HG03025 (cell line): ENCODE measurements around the gene DVL2.
A peak's percentile ranks its signal among the peaks of the same experiment; 100 is the strongest.
"Not testable (repeated sequence)": the region's sequence is repeated elsewhere in the genome, so short reads cannot be mapped to it uniquely, and the experiment has no call there.

Source experiments
- ATAC-seq: cut with Tn5 transposase; IDR thresholded peaks from one replicate; pipeline ENCODE4 v1.9.1; 2021; ENCODE audit warnings: mild to moderate bottlenecking, moderate library complexity; ENCODE audit not compliant: unreplicated experiment, low FRiP score

The DVL2 gene

GRCh38 chr17:7207120-7208001 is 27.0 kb downstream of the DVL2 start:
- ATAC-seq: no peak

DNA sequence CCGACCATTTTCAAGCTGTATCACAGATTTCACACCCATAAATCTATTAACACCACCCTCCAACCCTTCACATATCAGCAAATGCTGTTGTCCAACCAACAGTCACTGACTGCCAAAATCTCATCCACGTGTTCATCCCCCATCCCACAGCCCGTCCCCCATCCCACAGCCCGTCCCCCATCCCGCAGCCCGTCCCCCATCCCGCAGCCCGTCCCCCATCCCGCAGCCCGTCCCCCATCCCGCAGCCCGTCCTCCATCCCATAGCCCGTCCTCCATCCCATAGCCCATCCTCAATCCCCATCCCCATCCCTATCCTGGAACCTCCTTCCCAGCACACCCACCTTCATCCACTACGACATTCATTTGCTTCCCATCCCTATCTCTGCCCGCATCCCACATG is 28.8 kb downstream of the DVL2 start:
- ATAC-seq: no peak

- ATAC-seq: peak; percentile 64
These were observed 29.4 kb downstream of the DVL2 start for GRCh38 chr17:7204828-7205461.

- no peak for ATAC-seq
These were observed 30.0 kb downstream of the DVL2 start for GRCh38 chr17:7204336-7204735.

DNA sequence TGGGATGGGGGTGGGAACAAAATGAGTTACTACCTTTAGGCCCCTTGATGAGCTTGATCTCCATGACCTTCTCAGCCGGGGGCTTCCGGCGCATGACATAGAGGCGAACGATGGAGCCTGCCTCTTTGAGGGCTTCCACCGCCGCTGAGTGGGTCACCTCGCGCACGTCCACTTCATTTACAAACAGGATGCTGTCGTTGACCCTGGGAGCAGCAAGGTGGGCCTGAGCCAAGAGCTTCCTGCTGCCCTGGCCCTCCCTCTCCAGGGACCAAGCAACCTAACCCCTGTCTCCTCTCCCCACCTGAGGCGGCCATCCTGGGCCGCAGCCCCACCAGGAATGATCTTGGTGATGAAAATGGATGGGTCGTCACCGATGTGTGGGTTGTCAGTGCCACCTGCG is 30.9 kb downstream of the DVL2 start:
- ATAC-seq: no peak

GRCh38 chr17:7196651-7197401 is 37.5 kb downstream of the DVL2 start:
- no peak for ATAC-seq

GRCh38 chr17:7195971-7196370 is 38.3 kb downstream of the DVL2 start:
- ATAC-seq: no peak

DNA sequence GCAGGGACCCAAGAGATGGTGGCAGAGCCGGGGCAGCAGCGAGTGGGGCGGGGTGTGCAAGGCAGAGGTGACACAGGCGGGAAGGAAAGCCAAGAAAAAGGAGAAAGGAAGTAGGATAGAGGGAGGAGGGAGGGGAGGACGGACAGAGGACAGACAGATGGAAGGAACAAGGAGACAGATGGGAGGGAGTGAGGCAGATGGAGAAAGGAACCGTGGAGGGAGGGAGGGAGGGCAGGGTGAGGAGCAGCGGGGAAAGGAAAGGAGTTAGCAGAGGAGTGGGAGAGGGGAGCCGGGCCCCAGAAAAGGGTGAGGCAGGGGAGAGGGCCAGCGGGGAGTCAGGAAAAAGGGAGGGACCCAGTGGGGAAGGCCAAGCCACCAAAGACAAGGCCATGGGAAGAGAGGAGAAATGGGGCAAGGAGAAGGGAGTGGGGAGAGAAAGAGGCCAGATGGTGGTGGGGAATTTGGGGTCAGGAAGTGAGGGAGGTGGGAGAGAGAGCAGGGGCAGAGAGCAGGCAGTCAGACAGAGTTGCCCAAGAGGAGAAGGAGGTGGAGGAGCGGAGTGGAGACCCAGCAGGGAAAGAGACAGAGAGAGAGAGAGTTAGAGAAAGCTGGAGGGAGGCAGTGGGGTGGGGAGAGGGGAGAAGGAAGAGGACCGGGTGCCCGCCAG is 41.9 kb downstream of the DVL2 start:
- no peak for ATAC-seq

- ATAC-seq: no peak
These were observed 42.6 kb downstream of the DVL2 start for GRCh38 chr17:7191571-7192270.

GRCh38 chr17:7191069-7191468 is 43.2 kb downstream of the DVL2 start:
- no peak for ATAC-seq

- no peak for ATAC-seq
These were observed 43.9 kb downstream of the DVL2 start for GRCh38 chr17:7190276-7190917.

DNA sequence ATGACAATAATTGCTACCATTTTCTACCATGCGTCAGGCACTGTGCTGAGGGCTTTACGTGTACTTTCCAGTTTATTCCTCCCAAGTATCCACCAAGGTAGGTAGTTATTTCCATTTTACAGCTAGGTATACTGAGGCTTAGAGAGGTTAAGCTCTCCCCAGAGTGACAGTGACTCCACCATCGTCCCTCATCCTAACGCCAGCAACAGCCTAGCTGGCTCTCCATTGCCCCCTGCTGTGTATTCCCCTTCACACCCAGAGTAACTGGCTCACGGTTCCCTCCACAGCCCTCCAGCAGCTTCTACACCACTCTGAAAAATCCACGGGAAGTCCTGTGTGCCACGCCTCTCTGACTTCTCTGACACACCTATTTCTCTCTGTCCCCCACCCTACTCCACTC is 48.1 kb downstream of the DVL2 start:
- ATAC-seq: no peak

- ATAC-seq: no peak
These were observed 49.7 kb downstream of the DVL2 start for GRCh38 chr17:7184647-7185046.

DNA sequence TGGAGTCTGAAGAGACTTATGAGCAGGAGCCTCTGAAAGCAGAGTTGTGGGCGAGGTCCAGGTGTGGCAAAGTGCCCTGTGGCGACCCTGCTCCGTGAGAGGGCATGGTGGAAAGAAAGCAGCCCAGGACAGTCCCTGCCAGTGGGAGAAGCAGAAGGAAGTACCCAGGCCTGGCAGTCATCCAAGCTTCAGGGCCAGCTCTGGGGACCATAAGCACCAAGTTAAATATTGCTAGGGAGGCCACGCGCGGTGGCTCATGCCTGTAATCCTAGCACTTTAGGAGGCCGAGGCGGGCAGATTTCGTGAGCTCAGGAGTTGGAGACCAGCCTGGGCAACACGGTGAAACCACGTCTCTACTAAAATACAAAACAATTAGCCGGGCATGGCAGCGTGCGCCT is 50.2 kb downstream of the DVL2 start:
- ATAC-seq: no peak

- ATAC-seq: no peak
These were observed 50.8 kb downstream of the DVL2 start for GRCh38 chr17:7183433-7184090.

- ATAC-seq: not testable (repeated sequence)
These were observed 52.2 kb downstream of the DVL2 start for GRCh38 chr17:7182101-7182500.

DNA sequence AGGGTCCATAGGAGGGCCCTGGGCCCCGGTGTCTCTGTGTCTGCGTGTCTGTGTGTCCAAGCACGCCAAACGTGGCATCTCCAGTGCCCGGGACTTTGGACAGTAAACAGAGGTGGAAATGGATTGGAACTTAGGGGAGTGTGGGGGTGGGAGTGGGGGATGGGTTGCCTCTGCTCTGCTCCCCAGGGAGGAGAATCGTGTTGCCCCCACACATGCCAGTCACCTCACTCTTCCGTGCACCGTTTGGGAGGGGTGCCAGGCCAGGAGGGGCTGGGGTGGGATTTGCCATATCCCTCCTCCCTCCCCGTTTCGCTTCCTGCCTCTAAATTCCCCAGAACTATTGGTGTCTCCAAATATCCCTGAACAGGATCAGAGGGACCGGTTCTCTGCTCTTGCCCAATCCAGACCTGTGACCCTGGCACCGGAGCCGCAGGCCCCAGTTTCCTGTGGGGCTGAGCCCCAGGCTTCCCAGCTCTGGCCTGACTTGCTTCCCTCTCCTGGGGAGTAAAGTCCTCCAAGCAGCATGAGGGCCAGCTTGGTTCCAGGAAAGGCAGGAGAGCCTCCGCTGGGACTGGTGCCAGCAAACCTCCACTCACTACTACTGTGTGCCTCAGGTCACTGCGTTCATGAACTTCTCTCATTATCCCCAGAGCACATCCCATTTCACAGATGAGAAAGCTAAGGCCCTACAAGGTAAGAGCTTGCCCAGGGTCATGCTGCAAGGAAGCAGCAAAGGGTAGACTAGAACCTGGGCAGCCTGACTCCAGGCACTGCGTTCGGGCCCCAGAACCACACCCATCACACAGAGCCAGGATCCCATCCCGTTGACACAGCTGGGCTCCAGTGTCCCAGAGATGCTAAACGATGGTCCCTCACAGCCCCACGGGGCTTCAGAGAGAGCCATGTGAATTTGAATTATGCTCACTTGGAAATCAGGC is 54.7 kb downstream of the DVL2 start, which contains the start of gene ASGR1:
Gene ASGR1 (minus strand): TSS at position 54 of the 938 bp plus-strand sequence. CDS start 807 bp downstream, outside the sequence.
- no peak for ATAC-seq

GRCh38 chr17:7178973-7179316 is 55.4 kb downstream of the DVL2 start:
- ATAC-seq: no peak
